ENCODE measurements around the gene INPP5A. TPM values are rescaled to one million over a fixed set of nuclear protein-coding genes. Genes with fewer than 3 reads are reported as not detected.

The INPP5A gene
- total and polyA plus RNA-seq, 10 of the 15 experiments (the other 5 are each of a cell fraction or from before 2014, with no cell fraction given): 0.52 to 15.0 (median 6.3) TPM

DNA sequence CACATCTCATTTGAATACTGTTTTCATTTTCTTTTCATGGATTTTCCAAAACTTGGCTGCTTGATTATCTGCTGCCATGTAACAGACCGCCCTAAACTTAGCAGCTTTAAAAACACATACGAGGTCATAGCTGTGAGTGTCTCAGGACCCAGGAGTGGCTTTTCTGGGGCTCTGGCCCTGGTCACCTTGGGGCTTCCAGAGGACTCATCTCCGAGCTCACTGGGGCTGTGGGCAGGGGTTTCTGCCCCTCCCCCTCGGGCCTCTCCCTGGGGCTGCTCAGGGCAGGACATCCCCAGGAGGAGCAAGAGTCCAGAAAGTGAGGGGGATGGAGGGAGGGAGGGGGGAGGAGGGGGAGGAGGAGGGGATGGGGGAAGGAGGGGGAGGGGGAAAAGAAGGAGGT is 171.3 kb downstream of the INPP5A start:
- Histone ChIP-seq H3K4me2 (ENCODE audit: control insufficient read depth, insufficient read depth) (no peak overlapping the region), H3K27ac (ENCODE audit: control insufficient read depth, insufficient read depth) (no peak overlapping the region), H3K4me1 (ENCODE audit: control insufficient read depth, insufficient read depth, low read length) (no peaks in the 10 kb centered on the region), H3K9me3 (replicated peaks; ENCODE audit: control insufficient read depth, insufficient read depth, low read length) (peaks cover 8% of the 10 kb centered on the region; the same call in 1 of the 3 replicates), H3K79me2 (ENCODE audit: control insufficient read depth, insufficient read depth, low read length) (no peaks in the 10 kb centered on the region), H3K9ac (ENCODE audit: control insufficient read depth, insufficient read depth, low read length) (no peak overlapping the region), H3K36me3 (ENCODE audit: control insufficient read depth in 2 of 2, insufficient read depth in 2 of 2, low read length in 1 of 2) (peaks cover 0 to 6% of the 10 kb centered on the region in 2 experiments; a peak in 2 of 4 replicates), H4K20me1 (ENCODE audit: control insufficient read depth, insufficient read depth) (no peaks in the 10 kb centered on the region), H2AFZ (ENCODE audit: control insufficient read depth, low read depth, low read length) (no peak overlapping the region), H3K4me3 (no peak overlapping the region), H3K27me3 (replicated peaks in 1 of 2; ENCODE audit: control insufficient read depth in 2 of 2, insufficient read depth in 2 of 2, low read length in 1 of 2) (no peaks in the 10 kb centered on the region)
- RAD21 ChIA-PET (ENCODE audit: unreplicated experiment): no interaction called here
- intact Hi-C loops (cut with micrococcal nuclease; ENCODE audit: unreplicated experiment): no loop called here
- in situ Hi-C loops (cut with MboI): no loop called here
- SMC1A ChIA-PET (ENCODE audit: uncharacterized antibody, unreplicated experiment): no interaction called here
- ATAC-seq: no peak
- DNase-seq (ENCODE audit: low read depth, low spot score): no peak
- POLR2A ChIA-PET: no interaction called here
- CTCF ChIA-PET: no interaction called here
- TF ChIP-seq NR2C1 (IDR thresholded peaks at IDR 0.05) (no peak), SP1 (IDR thresholded peaks at IDR 0.05; ENCODE audit: low read depth, low read length) (no peak), POU2F2 (IDR thresholded peaks at IDR 0.05; ENCODE audit: borderline replicate concordance, low read depth, low read length) (no peak), TCF12 (IDR thresholded peaks at IDR 0.05; ENCODE audit: low read depth, low read length) (no peak), FOXK2 (IDR thresholded peaks at IDR 0.05) (no peak), STAT1 (conservative IDR thresholded peaks at IDR 0.05) (no peak), YBX1 (IDR thresholded peaks at IDR 0.05) (no peak), RUNX3 (IDR thresholded peaks at IDR 0.05; ENCODE audit: low read length) (no peak), POLR2A (IDR thresholded peaks at IDR 0.05; ENCODE audit: low read depth, low read length) (no peak), BCL11A (IDR thresholded peaks at IDR 0.05; ENCODE audit: low read depth, low read length) (no peak)
- TF ChIP-seq, protein P1, sequence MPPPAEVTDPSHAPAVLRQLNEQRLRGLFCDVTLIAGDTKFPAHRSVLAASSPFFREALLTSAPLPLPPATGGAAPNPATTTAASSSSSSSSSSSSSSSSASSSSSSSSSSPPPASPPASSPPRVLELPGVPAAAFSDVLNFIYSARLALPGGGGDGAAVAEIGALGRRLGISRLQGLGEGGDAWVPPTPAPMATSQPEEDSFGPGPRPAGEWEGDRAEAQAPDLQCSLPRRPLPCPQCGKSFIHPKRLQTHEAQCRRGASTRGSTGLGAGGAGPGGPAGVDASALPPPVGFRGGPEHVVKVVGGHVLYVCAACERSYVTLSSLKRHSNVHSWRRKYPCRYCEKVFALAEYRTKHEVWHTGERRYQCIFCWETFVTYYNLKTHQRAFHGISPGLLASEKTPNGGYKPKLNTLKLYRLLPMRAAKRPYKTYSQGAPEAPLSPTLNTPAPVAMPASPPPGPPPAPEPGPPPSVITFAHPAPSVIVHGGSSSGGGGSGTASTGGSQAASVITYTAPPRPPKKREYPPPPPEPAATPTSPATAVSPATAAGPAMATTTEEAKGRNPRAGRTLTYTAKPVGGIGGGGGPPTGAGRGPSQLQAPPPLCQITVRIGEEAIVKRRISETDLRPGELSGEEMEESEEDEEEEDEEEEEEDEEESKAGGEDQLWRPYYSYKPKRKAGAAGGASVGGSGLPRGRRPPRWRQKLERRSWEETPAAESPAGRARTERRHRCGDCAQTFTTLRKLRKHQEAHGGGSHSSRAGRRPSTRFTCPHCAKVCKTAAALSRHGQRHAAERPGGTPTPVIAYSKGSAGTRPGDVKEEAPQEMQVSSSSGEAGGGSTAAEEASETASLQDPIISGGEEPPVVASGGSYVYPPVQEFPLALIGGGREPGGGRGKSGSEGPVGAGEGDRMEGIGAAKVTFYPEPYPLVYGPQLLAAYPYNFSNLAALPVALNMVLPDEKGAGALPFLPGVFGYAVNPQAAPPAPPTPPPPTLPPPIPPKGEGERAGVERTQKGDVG (CRISPR knock-in tag; IDR thresholded peaks at IDR 0.05): no peak
- TF ChIP-seq, protein P2, sequence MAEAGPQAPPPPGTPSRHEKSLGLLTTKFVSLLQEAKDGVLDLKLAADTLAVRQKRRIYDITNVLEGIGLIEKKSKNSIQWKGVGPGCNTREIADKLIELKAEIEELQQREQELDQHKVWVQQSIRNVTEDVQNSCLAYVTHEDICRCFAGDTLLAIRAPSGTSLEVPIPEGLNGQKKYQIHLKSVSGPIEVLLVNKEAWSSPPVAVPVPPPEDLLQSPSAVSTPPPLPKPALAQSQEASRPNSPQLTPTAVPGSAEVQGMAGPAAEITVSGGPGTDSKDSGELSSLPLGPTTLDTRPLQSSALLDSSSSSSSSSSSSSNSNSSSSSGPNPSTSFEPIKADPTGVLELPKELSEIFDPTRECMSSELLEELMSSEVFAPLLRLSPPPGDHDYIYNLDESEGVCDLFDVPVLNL (IDR thresholded peaks at IDR 0.05; ENCODE audit: low read depth, low read length): no peak
- TF ChIP-seq, protein P3, sequence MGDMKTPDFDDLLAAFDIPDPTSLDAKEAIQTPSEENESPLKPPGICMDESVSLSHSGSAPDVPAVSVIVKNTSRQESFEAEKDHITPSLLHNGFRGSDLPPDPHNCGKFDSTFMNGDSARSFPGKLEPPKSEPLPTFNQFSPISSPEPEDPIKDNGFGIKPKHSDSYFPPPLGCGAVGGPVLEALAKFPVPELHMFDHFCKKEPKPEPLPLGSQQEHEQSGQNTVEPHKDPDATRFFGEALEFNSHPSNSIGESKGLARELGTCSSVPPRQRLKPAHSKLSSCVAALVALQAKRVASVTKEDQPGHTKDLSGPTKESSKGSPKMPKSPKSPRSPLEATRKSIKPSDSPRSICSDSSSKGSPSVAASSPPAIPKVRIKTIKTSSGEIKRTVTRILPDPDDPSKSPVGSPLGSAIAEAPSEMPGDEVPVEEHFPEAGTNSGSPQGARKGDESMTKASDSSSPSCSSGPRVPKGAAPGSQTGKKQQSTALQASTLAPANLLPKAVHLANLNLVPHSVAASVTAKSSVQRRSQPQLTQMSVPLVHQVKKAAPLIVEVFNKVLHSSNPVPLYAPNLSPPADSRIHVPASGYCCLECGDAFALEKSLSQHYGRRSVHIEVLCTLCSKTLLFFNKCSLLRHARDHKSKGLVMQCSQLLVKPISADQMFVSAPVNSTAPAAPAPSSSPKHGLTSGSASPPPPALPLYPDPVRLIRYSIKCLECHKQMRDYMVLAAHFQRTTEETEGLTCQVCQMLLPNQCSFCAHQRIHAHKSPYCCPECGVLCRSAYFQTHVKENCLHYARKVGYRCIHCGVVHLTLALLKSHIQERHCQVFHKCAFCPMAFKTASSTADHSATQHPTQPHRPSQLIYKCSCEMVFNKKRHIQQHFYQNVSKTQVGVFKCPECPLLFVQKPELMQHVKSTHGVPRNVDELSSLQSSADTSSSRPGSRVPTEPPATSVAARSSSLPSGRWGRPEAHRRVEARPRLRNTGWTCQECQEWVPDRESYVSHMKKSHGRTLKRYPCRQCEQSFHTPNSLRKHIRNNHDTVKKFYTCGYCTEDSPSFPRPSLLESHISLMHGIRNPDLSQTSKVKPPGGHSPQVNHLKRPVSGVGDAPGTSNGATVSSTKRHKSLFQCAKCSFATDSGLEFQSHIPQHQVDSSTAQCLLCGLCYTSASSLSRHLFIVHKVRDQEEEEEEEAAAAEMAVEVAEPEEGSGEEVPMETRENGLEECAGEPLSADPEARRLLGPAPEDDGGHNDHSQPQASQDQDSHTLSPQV (IDR thresholded peaks at IDR 0.05): no peak
- TF ChIP-seq, protein P4, sequence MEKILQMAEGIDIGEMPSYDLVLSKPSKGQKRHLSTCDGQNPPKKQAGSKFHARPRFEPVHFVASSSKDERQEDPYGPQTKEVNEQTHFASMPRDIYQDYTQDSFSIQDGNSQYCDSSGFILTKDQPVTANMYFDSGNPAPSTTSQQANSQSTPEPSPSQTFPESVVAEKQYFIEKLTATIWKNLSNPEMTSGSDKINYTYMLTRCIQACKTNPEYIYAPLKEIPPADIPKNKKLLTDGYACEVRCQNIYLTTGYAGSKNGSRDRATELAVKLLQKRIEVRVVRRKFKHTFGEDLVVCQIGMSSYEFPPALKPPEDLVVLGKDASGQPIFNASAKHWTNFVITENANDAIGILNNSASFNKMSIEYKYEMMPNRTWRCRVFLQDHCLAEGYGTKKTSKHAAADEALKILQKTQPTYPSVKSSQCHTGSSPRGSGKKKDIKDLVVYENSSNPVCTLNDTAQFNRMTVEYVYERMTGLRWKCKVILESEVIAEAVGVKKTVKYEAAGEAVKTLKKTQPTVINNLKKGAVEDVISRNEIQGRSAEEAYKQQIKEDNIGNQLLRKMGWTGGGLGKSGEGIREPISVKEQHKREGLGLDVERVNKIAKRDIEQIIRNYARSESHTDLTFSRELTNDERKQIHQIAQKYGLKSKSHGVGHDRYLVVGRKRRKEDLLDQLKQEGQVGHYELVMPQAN (conservative IDR thresholded peaks at IDR 0.05): no peak
- TF ChIP-seq, protein P5, sequence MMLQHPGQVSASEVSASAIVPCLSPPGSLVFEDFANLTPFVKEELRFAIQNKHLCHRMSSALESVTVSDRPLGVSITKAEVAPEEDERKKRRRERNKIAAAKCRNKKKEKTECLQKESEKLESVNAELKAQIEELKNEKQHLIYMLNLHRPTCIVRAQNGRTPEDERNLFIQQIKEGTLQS (IDR thresholded peaks at IDR 0.05; ENCODE audit: borderline replicate concordance, extremely low read depth, low read depth, low read length): no peak
- BruUV-seq (replicated peaks): no TSS peak
- WGBS (ENCODE audit: insufficient coverage, insufficient replicate concordance, low lambda C conversion rate, missing lambda C conversion rate): 90% methylated on average over 4 of the region's 4 CpGs
- FAIRE-seq: no peak

All from GM12878 (cell line).